Measurements from ENCODE around the gene SZT2.

DNA sequence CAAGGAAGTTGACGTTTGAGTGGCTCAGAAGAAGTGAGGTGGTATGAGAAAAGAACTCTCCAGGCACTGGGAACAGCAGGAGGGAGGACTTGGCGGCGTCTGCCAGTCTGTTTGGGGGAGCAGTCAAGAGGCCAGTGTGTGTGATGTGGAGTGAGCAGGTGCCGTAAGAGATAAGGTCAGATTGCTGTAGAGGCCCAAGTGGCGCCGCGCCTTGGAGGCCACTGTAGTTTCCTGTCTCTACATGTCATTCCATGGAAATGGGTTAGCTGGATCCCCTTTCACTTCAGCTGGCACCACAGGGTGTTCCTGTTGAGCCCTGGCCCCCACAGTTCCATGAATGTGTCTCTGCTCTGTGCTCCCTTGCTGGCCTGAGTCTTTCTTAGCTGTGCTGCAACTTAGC lies 105.5 kb downstream of the SZT2 start:
- TF ChIP-seq, protein P1, sequence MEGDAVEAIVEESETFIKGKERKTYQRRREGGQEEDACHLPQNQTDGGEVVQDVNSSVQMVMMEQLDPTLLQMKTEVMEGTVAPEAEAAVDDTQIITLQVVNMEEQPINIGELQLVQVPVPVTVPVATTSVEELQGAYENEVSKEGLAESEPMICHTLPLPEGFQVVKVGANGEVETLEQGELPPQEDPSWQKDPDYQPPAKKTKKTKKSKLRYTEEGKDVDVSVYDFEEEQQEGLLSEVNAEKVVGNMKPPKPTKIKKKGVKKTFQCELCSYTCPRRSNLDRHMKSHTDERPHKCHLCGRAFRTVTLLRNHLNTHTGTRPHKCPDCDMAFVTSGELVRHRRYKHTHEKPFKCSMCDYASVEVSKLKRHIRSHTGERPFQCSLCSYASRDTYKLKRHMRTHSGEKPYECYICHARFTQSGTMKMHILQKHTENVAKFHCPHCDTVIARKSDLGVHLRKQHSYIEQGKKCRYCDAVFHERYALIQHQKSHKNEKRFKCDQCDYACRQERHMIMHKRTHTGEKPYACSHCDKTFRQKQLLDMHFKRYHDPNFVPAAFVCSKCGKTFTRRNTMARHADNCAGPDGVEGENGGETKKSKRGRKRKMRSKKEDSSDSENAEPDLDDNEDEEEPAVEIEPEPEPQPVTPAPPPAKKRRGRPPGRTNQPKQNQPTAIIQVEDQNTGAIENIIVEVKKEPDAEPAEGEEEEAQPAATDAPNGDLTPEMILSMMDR (IDR thresholded peaks at IDR 0.05) = no peak
- no peak for TF ChIP-seq EZH2 (IDR thresholded peaks at IDR 0.05)
